HG03460 (cell line): ENCODE measurements around the gene ITM2C.

Experiments used
- ATAC-seq: cut with Tn5 transposase; IDR thresholded peaks from one replicate; pipeline ENCODE4 v1.9.1; 2021; ENCODE audit not compliant: unreplicated experiment

ITM2C gene

GRCh38 chr2:230891064-230891463 is 26.3 kb downstream of the ITM2C start:
- ATAC-seq = no peak

DNA sequence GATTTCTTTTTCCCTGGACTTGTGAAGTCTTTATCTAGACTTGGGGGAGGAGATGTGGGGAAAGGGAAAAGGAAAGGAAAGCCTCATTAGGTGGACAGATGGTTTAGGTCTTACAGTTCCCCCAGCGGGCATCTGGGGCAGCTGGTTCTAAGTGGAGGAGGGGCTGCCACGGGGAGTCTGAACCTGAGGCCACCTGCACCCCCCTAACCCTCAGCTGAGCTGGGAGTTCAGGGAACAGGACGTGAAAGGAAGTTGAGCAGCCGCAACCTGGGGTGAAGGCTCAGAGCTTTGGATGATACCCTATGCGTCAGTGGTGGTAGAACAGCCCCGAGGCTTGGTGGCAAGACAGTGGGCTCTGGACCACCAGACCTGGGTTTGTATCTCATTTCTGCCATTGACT is 26.8 kb downstream of the ITM2C start:
- no peak for ATAC-seq

GRCh38 chr2:230893338-230893737 is 28.6 kb downstream of the ITM2C start:
- ATAC-seq = peak; percentile 61

DNA sequence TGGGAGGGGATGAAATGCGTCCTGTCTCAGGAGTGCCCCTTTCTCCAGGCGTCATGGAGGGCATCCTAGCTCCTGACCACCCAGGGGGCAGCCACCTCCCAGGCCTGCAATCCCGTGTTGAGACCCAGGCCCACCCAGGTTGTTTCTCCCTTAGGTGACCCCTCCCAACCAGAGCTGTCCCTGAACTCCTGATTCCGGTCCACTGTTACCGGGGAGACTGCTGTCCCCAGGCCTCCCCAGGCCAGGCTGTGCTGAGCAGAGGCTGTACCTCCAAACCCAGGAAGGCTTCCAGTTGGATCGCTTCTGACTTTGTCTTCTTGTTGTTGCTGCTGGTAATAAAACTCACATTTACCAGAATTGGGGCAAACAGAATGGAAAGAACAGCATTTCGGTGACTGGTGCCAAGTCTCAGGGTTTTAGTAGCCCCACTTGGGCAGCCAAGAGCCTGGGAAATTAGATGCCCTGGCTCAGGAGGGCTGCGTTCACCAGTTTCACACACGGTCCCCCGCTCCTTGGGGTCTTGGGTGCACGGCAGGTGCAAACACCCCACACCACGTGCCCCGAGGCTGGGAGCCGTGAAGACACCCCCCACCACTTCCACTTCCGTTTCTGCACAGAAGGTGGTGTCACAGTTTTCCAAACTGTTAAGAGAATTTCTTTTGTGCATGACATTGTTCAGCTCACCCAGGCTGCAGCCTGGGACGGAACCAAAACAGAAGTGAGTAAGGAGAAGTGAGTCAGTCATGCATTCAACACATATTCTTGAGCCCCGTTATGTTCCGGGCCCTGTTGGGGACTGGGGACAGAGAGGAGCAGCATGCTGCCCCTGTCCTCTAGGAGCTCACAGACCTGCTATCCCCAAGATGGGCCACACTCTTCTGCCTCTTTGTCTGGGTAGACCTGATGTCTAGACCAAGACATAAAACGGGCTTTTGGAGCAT is 29.4 kb downstream of the ITM2C start:
- peak; percentile 58 for ATAC-seq

GRCh38 chr2:230895536-230896345 is 31.0 kb downstream of the ITM2C start:
- no peak for ATAC-seq

GRCh38 chr2:230896346-230897115 is 31.8 kb downstream of the ITM2C start:
- no peak for ATAC-seq

GRCh38 chr2:230898016-230898712 is 33.4 kb downstream of the ITM2C start:
- no peak for ATAC-seq

GRCh38 chr2:230898713-230899091 is 34.0 kb downstream of the ITM2C start:
- no peak for ATAC-seq

- ATAC-seq = no peak
Observed at GRCh38 chr2:230899287-230899686, 34.5 kb downstream of the ITM2C start.

GRCh38 chr2:230899786-230900185 is 35.0 kb downstream of the ITM2C start:
- no peak for ATAC-seq

DNA sequence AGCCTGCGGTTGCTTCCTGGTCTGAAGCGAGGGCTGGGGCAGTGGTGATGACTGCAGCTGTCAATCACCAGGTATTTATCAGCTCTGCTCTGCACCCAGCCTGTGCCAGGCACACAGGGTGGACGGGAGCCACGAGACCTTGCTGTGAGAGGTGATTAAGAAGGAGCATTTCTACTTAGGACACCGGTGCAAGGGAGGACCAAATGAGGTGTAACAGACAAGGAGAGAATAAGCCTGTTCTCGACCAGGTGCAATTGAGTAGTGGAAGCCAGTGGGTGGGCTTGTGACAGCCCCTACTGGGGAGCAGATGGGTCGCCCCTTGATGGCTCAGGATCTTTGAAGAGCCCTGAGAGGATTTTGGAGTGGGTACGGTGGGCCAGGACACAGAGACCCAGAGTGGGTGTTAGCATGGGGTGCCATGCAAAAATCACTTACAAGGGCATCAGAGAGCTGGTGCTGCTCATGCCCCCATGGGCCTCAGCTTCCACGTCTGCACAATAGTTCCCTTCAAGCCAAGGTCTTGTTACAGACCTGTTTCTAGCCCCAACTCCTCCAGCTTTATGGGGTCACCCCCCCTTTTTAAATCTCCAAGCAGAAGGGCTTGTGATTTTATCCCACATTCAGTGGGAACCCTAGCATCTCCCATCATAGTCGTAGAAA is 35.7 kb downstream of the ITM2C start:
- no peak for ATAC-seq

GRCh38 chr2:230901006-230901405 is 36.3 kb downstream of the ITM2C start:
- ATAC-seq = no peak

- ATAC-seq = no peak
Observed at GRCh38 chr2:230902180-230902899, 37.6 kb downstream of the ITM2C start.

GRCh38 chr2:230903231-230904150 is 38.7 kb downstream of the ITM2C start:
- no peak for ATAC-seq

DNA sequence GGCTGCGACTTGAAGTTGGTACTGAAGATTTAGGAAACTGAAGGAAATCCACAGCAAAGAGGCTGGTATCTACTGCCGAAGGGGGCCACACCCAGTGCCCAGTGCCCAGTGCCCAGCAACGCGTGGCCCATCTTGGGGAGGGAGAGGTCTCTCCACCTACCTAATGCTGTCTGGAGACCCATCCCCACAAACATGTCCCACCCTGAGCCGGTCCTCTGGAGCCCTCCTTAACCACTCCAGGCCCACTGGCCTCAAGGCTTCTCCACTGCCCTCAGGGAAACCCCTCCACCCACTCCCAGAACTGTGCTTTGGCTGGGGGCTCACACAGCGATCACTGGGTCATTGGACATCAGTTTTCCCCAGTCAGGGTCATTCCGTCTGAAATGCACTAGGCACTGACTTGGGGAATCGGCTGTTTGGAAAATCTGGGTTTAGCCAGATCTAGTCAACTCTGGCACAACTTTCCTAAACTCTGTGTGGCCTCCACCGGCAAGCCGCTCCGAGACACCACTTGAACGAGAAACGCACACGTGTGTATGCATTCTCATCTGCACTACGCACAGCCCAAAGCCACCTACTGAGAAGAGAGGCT is 40.2 kb downstream of the ITM2C start:
- no peak for ATAC-seq

DNA sequence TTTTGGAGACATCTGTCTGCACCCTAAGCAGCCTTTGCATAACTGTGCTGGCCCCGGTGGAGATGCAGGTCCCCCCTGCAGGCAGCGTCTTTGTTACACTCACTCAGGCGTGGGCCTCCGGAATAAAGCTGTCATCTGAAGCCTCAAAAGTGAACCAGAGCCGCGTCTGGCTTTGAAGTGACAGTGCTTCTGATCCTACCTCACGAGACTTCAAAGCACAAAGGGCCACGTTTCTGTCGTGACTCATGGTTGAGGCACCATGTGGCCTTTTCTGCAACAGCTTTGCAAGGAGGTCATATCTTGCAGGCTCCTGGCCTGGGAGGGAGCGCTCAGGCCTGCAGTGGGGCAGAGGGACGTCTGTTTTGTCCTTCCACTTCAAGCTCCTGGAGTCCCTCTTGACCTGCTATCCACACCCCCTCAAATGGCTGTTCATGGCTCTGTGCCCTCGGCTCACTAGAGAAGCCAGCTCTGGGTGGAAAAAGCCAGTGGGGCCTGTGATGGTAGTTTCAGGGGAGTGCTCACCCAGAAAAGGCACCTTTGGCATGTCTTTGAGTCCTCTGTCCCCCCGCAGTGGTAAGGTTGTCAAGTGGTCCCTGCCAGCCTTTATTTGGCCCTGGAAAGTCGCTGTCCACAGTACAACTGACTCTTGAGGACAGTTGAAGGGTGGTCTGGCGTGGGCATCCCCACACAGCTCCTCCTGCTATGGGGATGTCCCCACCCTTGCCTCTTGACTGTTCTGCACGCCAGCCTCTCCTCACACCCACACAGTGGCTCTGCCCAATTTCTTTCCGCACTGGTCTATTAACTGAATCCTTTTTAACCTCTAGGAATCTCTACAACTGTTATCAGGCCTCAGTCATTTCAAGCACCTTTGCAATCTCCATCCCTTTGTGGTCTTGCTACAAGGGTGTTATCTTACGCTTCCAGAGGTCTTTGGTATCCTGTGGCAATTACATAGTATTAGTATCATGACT is 41.0 kb downstream of the ITM2C start:
- ATAC-seq = no peak
